Measurements from ENCODE around the gene CTXN1. TPM values are rescaled to one million over a fixed set of nuclear protein-coding genes. Genes with fewer than 3 reads are reported as not detected.
A peak's percentile ranks its signal among the peaks of the same experiment; 100 is the strongest.

Gene CTXN1
- total RNA-seq = 1 to 10 TPM; 1.4 to 3.0 (median 2.0) TPM

GRCh38 chr19:7926021-7926726 is at the start of gene CTXN1:
Gene CTXN1 (minus strand): TSS chr19:7926135. CDS start chr19:7925538, 597 bp downstream.
- intact Hi-C loops (cut with DNase I) = no loop called here
- H3K4me1 ChIP-seq = peaks cover 13 to 64% of the 10 kb centered on the region in 2 donors
- H3K27me3 ChIP-seq = no peaks in the 10 kb centered on the region
- peak within 1 kb of the TSS in 1 of 3 donors; percentile 45 for H3K27ac ChIP-seq
- H3K4me3 ChIP-seq (replicated peaks in 1 of 3) = peak within 1 kb of the TSS in 1 of 3 donors; percentile 50
- H3K36me3 ChIP-seq = peaks cover 17 to 20% of the 10 kb centered on the region in 2 donors
- no peaks in the 10 kb centered on the region for H3K9me3 ChIP-seq
- no peak for TF ChIP-seq POLR2A (IDR thresholded peaks at IDR 0.05)
- no peak for TF ChIP-seq CTCF (IDR thresholded peaks at IDR 0.05)
- WGBS, 2 donors = 22 to 34% methylated on average over 16 to 22 of the region's 65 CpGs
- peak; percentile 65 to 68 for DNase-seq

GRCh38 chr19:7975037-7975436 is 49.1 kb upstream of the CTXN1 start:
- H3K9me3 ChIP-seq = no peaks in the 10 kb centered on the region
- no peaks in the 10 kb centered on the region for H3K27me3 ChIP-seq
- peaks cover 0 to 4% of the 10 kb centered on the region in 2 donors for H3K4me1 ChIP-seq
- intact Hi-C loops (cut with DNase I) = no loop called here
- H3K27ac ChIP-seq = no peak overlapping the region
- WGBS, 2 donors = 61 to 93% methylated on average over 2 to 4 of the region's 7 CpGs
- H3K4me3 ChIP-seq (replicated peaks in 1 of 3) = no peak overlapping the region
- peak; percentile 80 to 91 for DNase-seq
- H3K36me3 ChIP-seq = peaks cover 19 to 38% of the 10 kb centered on the region in 2 donors
- TF ChIP-seq POLR2A (IDR thresholded peaks at IDR 0.05) (no peak), CTCF (IDR thresholded peaks at IDR 0.05) (no peak)

- Histone ChIP-seq H3K4me1 (peaks cover 0 to 4% of the 10 kb centered on the region in 2 donors), H3K36me3 (peaks cover 17 to 28% of the 10 kb centered on the region in 2 donors), H3K27ac (no peak overlapping the region), H3K27me3 (no peaks in the 10 kb centered on the region), H3K4me3 (replicated peaks in 1 of 3) (no peak overlapping the region), H3K9me3 (no peaks in the 10 kb centered on the region)
- 93 to 98% methylated on average over 9 of the region's 12 CpGs for WGBS, 2 donors
- TF ChIP-seq POLR2A (IDR thresholded peaks at IDR 0.05) (no peak), CTCF (IDR thresholded peaks at IDR 0.05) (no peak)
- intact Hi-C loops (cut with DNase I) = no loop called here
- DNase-seq = no peak
These were observed 47.9 kb upstream of the CTXN1 start for GRCh38 chr19:7973883-7974282.

GRCh38 chr19:7971553-7972520 is 45.9 kb upstream of the CTXN1 start:
- no peak for DNase-seq
- no peak for TF ChIP-seq POLR2A (IDR thresholded peaks at IDR 0.05)
- no peak for TF ChIP-seq CTCF (IDR thresholded peaks at IDR 0.05)
- Histone ChIP-seq H3K27me3 (no peaks in the 10 kb centered on the region), H3K4me1 (peaks cover 0 to 4% of the 10 kb centered on the region in 2 donors), H3K4me3 (replicated peaks in 1 of 3) (no peak overlapping the region), H3K9me3 (no peaks in the 10 kb centered on the region), H3K36me3 (peaks cover 25 to 34% of the 10 kb centered on the region in 2 donors), H3K27ac (no peak overlapping the region)
- intact Hi-C loops (cut with DNase I) = no loop called here
- WGBS, 2 donors = 88 to 95% methylated on average over 27 to 35 of the region's 35 CpGs

Measured in thyroid gland (tissue), 4 donors.